HEK293 (cell line): ENCODE measurements around the gene EIF4E1B.
A peak's percentile ranks its signal among the peaks of the same experiment; 100 is the strongest.

Experiments used
- CTCF ChIA-PET: fragments of 350-600 bp; formaldehyde crosslinking; extraction: SDS; loops from one replicate; lab custom pipeline; 2021; ENCODE audit warnings: antibody characterized with exemption; lab: Yijun Ruan, JAX
- POLR2A ChIA-PET: fragments of 300-600 bp; formaldehyde crosslinking; extraction: SDS; loops from one replicate; lab custom pipeline; 2020; ENCODE audit warnings: antibody characterized with exemption, inconsistent platforms; lab: Yijun Ruan, JAX
- H3K27ac ChIP-seq: fragments of 200-500 bp; sonication (Bioruptor generic); 2 replicates; pipeline ENCODE4 v1.5.1; 2014; ENCODE audit warnings: low read depth, low read length, control low read depth, inconsistent platforms; ENCODE audit errors: extremely low read depth
- H3K36me3 ChIP-seq, 2 experiments: fragments of 200-500 bp in 1 of 2; sonication (Bioruptor generic) in 1 of 2; 1 replicate in 1 of 2; 2 replicates in 1 of 2; pipeline ENCODE4 v1.5.1; 2014 to 2017; ENCODE audit warnings: inconsistent platforms in 2 of 2, low read length in 2 of 2; ENCODE audit not compliant: control insufficient read depth in 2 of 2, insufficient read depth in 1 of 2
- H3K4me1 ChIP-seq: fragments of 200-500 bp; sonication (Bioruptor generic); 2 replicates; pipeline ENCODE4 v1.5.1; 2014; ENCODE audit warnings: mild to moderate bottlenecking, low read length, inconsistent platforms; ENCODE audit not compliant: control insufficient read depth, insufficient read depth
- H3K4me3 ChIP-seq: 2 replicates; pipeline ENCODE4 v1.5.1; 2011; ENCODE audit warnings: low read depth, mild to moderate bottlenecking, control low read depth, low read length, moderate library complexity
- H3K9me3 ChIP-seq: fragments of 200-500 bp; sonication (Bioruptor generic); 2 replicates; pipeline ENCODE4 v1.5.1; 2014; ENCODE audit warnings: low read depth, low read length, inconsistent platforms; ENCODE audit not compliant: control insufficient read depth, insufficient read depth
- BCL6B ChIP-seq: fragments of 450-650 bp; formaldehyde crosslinking; IDR thresholded peaks from 2 replicates; pipeline ENCODE4 v1.5.1; 2017; ENCODE audit warnings: missing biosample characterization, missing genetic modification characterization
- GLI2 ChIP-seq: fragments of 450-650 bp; formaldehyde crosslinking; IDR thresholded peaks from 2 replicates; pipeline ENCODE4; 2017; ENCODE audit warnings: missing biosample characterization, missing genetic modification characterization, low read depth, borderline replicate concordance
- GLIS2 ChIP-seq: fragments of 450-650 bp; formaldehyde crosslinking; IDR thresholded peaks from 2 replicates; pipeline ENCODE4 v1.5.1; 2016; ENCODE audit warnings: missing biosample characterization, missing genetic modification characterization
- INSM2 ChIP-seq: fragments of 450-650 bp; formaldehyde crosslinking; IDR thresholded peaks from 2 replicates; pipeline ENCODE4 v1.5.1; 2016; ENCODE audit warnings: missing biosample characterization, missing genetic modification characterization
- KLF17 ChIP-seq: fragments of 450-650 bp; formaldehyde crosslinking; IDR thresholded peaks from 2 replicates; pipeline ENCODE4 v1.5.1; 2016; ENCODE audit warnings: missing biosample characterization, missing genetic modification characterization
- KLF9 ChIP-seq: fragments of 450-650 bp; formaldehyde crosslinking; IDR thresholded peaks from 2 replicates; pipeline ENCODE4 v1.5.1; 2016; ENCODE audit warnings: missing biosample characterization, missing genetic modification characterization, low read depth
- PATZ1 ChIP-seq: fragments of 450-650 bp; formaldehyde crosslinking; IDR thresholded peaks from 2 replicates; pipeline ENCODE4 v1.5.1; 2016; ENCODE audit warnings: missing biosample characterization, missing genetic modification characterization
- SP3 ChIP-seq: fragments of 450-650 bp; formaldehyde crosslinking; IDR thresholded peaks from 2 replicates; pipeline ENCODE4 v1.5.1; 2016; ENCODE audit warnings: missing biosample characterization, missing genetic modification characterization
- WT1 ChIP-seq: fragments of 450-650 bp; formaldehyde crosslinking; IDR thresholded peaks from 2 replicates; pipeline ENCODE4 v1.5.1; 2016; ENCODE audit warnings: missing biosample characterization, missing genetic modification characterization
- YY2 ChIP-seq: fragments of 450-650 bp; formaldehyde crosslinking; IDR thresholded peaks from 2 replicates; pipeline ENCODE4 v1.5.1; 2016; ENCODE audit warnings: missing biosample characterization, missing genetic modification characterization
- ZBTB26 ChIP-seq: fragments of 450-650 bp; formaldehyde crosslinking; optimal IDR thresholded peaks from 2 replicates; pipeline ENCODE3; 2016; ENCODE audit warnings: missing biosample characterization, mild to moderate bottlenecking, missing genetic modification characterization
- ZBTB8A ChIP-seq: fragments of 450-650 bp; formaldehyde crosslinking; IDR thresholded peaks from 2 replicates; pipeline ENCODE4 v1.5.1; 2016; ENCODE audit warnings: missing biosample characterization, missing genetic modification characterization
- ZNF174 ChIP-seq: fragments of 450-650 bp; formaldehyde crosslinking; IDR thresholded peaks from 2 replicates; pipeline ENCODE4 v1.5.0; 2017; ENCODE audit warnings: missing biosample characterization, mild to moderate bottlenecking, missing genetic modification characterization
- ZNF223 ChIP-seq: fragments of 450-650 bp; formaldehyde crosslinking; IDR thresholded peaks from 2 replicates; pipeline ENCODE4 v1.5.1; 2016; ENCODE audit warnings: missing biosample characterization, missing genetic modification characterization
- ZNF24 ChIP-seq: fragments of 450-650 bp; formaldehyde crosslinking; IDR thresholded peaks from 2 replicates; pipeline ENCODE4 v1.5.1; 2016; ENCODE audit warnings: missing biosample characterization, missing genetic modification characterization
- ZNF341 ChIP-seq: fragments of 450-650 bp; formaldehyde crosslinking; IDR thresholded peaks from 2 replicates; pipeline ENCODE4; 2016; ENCODE audit warnings: low read depth, missing biosample characterization, missing genetic modification characterization
- ZNF366 ChIP-seq: fragments of 450-650 bp; formaldehyde crosslinking; conservative IDR thresholded peaks from 2 replicates; pipeline ENCODE4 v1.5.1; 2016; ENCODE audit warnings: missing biosample characterization, missing genetic modification characterization
- ZNF558 ChIP-seq: fragments of 450-650 bp; formaldehyde crosslinking; IDR thresholded peaks from 2 replicates; pipeline ENCODE4 v1.5.1; 2016; ENCODE audit warnings: missing biosample characterization, missing genetic modification characterization
- ZNF600 ChIP-seq: fragments of 450-650 bp; formaldehyde crosslinking; IDR thresholded peaks from 2 replicates; pipeline ENCODE4 v1.5.1; 2016; ENCODE audit warnings: missing biosample characterization, missing genetic modification characterization
- ZNF623 ChIP-seq: fragments of 450-650 bp; formaldehyde crosslinking; IDR thresholded peaks from 2 replicates; pipeline ENCODE4 v1.5.1; 2016; ENCODE audit warnings: missing biosample characterization, missing genetic modification characterization
- ZNF654 ChIP-seq: fragments of 450-650 bp; formaldehyde crosslinking; IDR thresholded peaks from 2 replicates; pipeline ENCODE4 v1.5.1; 2016; ENCODE audit warnings: low read depth, missing biosample characterization, missing genetic modification characterization
- ZSCAN18 ChIP-seq: fragments of 450-650 bp; formaldehyde crosslinking; IDR thresholded peaks from 2 replicates; pipeline ENCODE4 v1.5.1; 2016; ENCODE audit warnings: missing biosample characterization, missing genetic modification characterization
- TF ChIP-seq, protein P1 (sequence below): fragments of 450-650 bp; formaldehyde crosslinking; IDR thresholded peaks from 2 replicates; pipeline ENCODE4 v1.5.1; 2016; ENCODE audit warnings: missing biosample characterization, missing genetic modification characterization
- TF ChIP-seq, protein P2 (sequence below): sonication (generic); formaldehyde crosslinking; IDR thresholded peaks from 2 replicates; pipeline ENCODE4 v1.8.1; 2022; ENCODE audit warnings: mild to moderate bottlenecking, moderate library complexity, missing genetic modification reagents

Gene EIF4E1B, protein sequence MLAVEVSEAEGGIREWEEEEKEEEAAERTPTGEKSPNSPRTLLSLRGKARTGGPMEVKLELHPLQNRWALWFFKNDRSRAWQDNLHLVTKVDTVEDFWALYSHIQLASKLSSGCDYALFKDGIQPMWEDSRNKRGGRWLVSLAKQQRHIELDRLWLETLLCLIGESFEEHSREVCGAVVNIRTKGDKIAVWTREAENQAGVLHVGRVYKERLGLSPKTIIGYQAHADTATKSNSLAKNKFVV

DNA sequence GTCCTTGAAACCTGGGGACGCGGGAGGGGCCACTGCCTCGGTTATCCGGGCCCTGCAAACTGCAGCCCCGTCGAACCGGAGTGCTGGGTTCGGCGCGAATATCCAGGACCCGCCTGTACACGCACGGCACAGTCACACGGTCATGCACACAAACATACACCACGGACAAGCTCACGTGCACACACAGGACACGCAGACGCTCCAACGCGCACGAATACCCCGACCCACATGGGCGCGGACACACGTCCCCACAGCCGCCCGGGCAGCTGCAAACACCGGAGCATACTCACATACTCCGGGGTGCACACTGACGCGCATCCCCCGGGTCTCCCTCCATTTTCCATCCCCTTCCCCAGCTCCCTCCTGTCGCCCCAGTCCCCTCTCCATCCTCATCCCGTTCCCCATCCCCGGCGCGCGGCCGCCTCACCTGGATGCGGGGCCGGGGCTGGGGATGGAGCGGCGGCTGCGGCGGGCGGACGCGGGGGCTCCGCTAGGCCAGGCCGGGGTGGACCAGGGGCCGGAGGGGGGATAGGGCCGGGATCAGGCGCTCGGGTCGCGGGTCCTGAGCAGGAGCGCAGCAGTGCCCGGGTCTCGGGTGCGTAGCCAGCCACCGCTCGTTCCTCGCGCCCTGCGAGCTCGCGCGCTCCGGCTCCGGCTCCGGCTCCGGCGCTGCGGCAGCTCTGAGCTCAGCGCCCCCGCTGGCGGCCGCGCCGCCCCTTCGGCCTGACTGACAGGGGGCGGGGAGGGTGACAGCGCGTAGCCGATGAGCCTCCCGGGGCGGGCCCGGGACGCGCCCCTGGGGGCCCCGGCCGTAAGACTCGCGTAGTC is at the start of gene EIF4E1B, which contains the start of gene SNCB:
TSS of gene EIF4E1B (plus strand) at position 823 of the 828 bp plus-strand sequence. CDS start 12,113 bp downstream, outside the sequence.
TSS of gene SNCB (minus strand) at position 682 of the 828 bp plus-strand sequence. CDS start 880 bp downstream, outside the sequence.
- Histone ChIP-seq H3K27ac (no peak within 1 kb of the TSS), H3K4me3 (peak within 1 kb of the TSS; percentile 27), H3K4me1 (peaks cover 6% of the 10 kb centered on the region; the same call in 1 of the 2 replicates), H3K36me3 (no peaks in the 10 kb centered on the region), H3K9me3 (no peaks in the 10 kb centered on the region)
- ChIA-PET CTCF (interaction anchor here (0.6 to 1.1 kb wide), 6 partner anchors 28 to 680 kb away, joined by 3 to 4 read pairs (median 3); no protein-coding TSS in a partner anchor), POLR2A (interaction anchor here (0.7 to 2.0 kb wide), 6 partner anchors 9 to 94 kb away, joined by 3 to 10 read pairs (median 4); partner anchors contain the start of genes RNF44 and TSPAN17)
- TF ChIP-seq ZNF223 (tag by site-specific recombination) (no peak), ZNF24 (no peak), PATZ1 (tag by site-specific recombination) (peak; percentile 89; the same call in 1 of the 2 replicates), GLI2 (tag by site-specific recombination) (no peak), GLIS2 (tag by site-specific recombination) (peak; percentile 91), WT1 (tag by site-specific recombination) (peak; percentile 38; the same call in 1 of the 2 replicates), KLF9 (peak; percentile 67; the same call in 1 of the 2 replicates), ZNF174 (tag by site-specific recombination) (no peak), ZNF558 (tag by site-specific recombination) (no peak), ZNF600 (tag by site-specific recombination) (peak; percentile 30; the same call in 1 of the 2 replicates), ZNF341 (tag by site-specific recombination) (peak; percentile 49; the same call in 1 of the 2 replicates), ZSCAN18 (tag by site-specific recombination) (no peak), ZNF654 (tag by site-specific recombination) (no peak), ZBTB8A (tag by site-specific recombination) (no peak), SP3 (peak; percentile 72; the same call in 1 of the 2 replicates), ZNF623 (tag by site-specific recombination) (no peak), BCL6B (tag by site-specific recombination) (no peak), ZBTB26 (peak; percentile 73), YY2 (tag by site-specific recombination) (no peak), KLF17 (no peak), ZNF366 (tag by site-specific recombination) (no peak), INSM2 (tag by site-specific recombination) (no peak)
- TF ChIP-seq, protein P1, sequence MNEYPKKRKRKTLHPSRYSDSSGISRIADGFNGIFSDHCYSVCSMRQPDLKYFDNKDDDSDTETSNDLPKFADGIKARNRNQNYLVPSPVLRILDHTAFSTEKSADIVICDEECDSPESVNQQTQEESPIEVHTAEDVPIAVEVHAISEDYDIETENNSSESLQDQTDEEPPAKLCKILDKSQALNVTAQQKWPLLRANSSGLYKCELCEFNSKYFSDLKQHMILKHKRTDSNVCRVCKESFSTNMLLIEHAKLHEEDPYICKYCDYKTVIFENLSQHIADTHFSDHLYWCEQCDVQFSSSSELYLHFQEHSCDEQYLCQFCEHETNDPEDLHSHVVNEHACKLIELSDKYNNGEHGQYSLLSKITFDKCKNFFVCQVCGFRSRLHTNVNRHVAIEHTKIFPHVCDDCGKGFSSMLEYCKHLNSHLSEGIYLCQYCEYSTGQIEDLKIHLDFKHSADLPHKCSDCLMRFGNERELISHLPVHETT = no peak
- TF ChIP-seq, protein P2, sequence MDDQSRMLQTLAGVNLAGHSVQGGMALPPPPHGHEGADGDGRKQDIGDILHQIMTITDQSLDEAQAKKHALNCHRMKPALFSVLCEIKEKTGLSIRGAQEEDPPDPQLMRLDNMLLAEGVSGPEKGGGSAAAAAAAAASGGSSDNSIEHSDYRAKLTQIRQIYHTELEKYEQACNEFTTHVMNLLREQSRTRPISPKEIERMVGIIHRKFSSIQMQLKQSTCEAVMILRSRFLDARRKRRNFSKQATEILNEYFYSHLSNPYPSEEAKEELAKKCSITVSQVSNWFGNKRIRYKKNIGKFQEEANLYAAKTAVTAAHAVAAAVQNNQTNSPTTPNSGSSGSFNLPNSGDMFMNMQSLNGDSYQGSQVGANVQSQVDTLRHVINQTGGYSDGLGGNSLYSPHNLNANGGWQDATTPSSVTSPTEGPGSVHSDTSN (CRISPR knock-in tag) = peak; percentile 65
